ENCODE data around the gene KLK2. TPM values are rescaled to one million over a fixed set of nuclear protein-coding genes. Genes with fewer than 3 reads are reported as not detected.

KLK2 gene
- not detected in 2 replicates for total RNA-seq (2014; rRNA removed)
- percentile 9 among the genes with signal in this experiment for Bru-seq, nascent RNA
- BruChase-seq, experiment 1, labeled RNA remaining after a 6-hour chase: percentile 9 among the genes with signal in this experiment
- percentile 14 among the genes with signal in this experiment for BruChase-seq, experiment 2, labeled RNA remaining after a 2-hour chase
- long read RNA-seq: 0 reads

- Histone ChIP-seq H2AFZ (ENCODE audit: low read length) (no peak within 1 kb of the TSS), H3K9ac (ENCODE audit: low read length) (no peak within 1 kb of the TSS), H3K4me3 (ENCODE audit: low read length) (no peak within 1 kb of the TSS), H3K4me2 (ENCODE audit: low read length) (no peak within 1 kb of the TSS), H3K9me2 (replicated peaks; ENCODE audit: low read length) (no peaks in the 10 kb centered on the region), H4K20me1 (ENCODE audit: low read length) (no peaks in the 10 kb centered on the region), H3K36me3 (ENCODE audit: low read depth, low read length) (no peaks in the 10 kb centered on the region), H3F3A (ENCODE audit: low read length, unreplicated experiment) (no peaks in the 10 kb centered on the region), H3K4me1 (ENCODE audit: insufficient read depth, low read length) (no peaks in the 10 kb centered on the region), H3K9me3 (ENCODE audit: low read length) (no peaks in the 10 kb centered on the region), H3K27me3 (ENCODE audit: low read length) (peaks cover 100% of the 10 kb centered on the region), H3K27ac (ENCODE audit: low read length) (no peak within 1 kb of the TSS), H3K79me2 (ENCODE audit: low read length) (no peaks in the 10 kb centered on the region)
- ATAC-seq (no peak), DNase-seq (no peak)
- ChIA-PET POLR2A (ENCODE audit: unreplicated experiment) (no interaction called here), CTCF (no interaction called here)
- no peak for TF ChIP-seq EZH2phosphoT487 (IDR thresholded peaks at IDR 0.05; ENCODE audit: borderline replicate concordance, low read length)
- no peak for TF ChIP-seq CTCF (conservative IDR thresholded peaks at IDR 0.05; ENCODE audit: low read depth, low read length)
- no peak for TF ChIP-seq EZH2 (IDR thresholded peaks at IDR 0.05; ENCODE audit: low read length, unreplicated experiment)
- no TSS peak for BruUV-seq (replicated peaks)
- intact Hi-C loops (cut with micrococcal nuclease): no loop called here
Measured at GRCh38 chr19:50873056-50873455, at the start of gene KLK2. Gene KLK2 (plus strand): TSS chr19:50873439. CDS start chr19:50873474, 35 bp downstream.

DNA sequence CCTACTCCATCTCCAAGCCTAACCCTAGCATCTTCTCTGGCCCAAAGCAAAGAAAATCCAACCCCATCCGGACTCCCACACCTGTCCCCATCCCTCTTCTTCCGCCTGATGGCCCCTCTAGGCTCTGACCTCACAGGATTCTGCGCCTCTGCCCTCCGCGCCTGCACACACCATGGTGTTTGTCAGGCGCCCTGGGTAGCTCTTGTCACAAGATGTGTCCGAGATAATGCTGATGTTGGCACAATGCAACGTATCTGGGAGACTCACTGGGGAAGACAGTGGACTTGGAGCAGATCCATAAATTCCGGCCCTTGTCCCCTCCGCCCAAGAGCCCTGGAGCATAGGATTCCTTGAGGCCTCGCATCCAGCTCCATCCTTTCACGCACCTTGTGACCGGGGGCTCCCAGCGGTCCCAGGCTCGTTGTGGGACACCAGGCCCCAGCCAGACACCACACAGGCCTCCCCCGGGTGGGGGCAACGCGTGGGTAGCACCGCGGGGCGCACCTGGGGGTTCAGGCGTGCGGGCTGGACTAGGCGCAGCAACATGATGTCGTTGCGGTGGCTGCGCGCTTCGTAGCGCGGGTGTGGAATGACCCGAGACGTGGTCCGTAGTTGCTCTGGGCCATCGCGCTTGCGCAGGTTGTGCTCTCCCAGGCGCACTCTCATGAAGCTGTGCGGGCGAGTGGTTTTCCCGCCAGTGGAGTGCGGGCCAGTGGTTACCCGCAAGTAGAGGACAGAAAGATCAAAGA lies 46.6 kb upstream of the KLK2 start:
- Histone ChIP-seq H3K4me1 (ENCODE audit: insufficient read depth, low read length) (no peaks in the 10 kb centered on the region), H3K4me3 (ENCODE audit: low read length) (no peak overlapping the region), H3K79me2 (ENCODE audit: low read length) (no peaks in the 10 kb centered on the region), H2AFZ (ENCODE audit: low read length) (no peak overlapping the region), H3K4me2 (ENCODE audit: low read length) (no peak overlapping the region), H3K9me3 (ENCODE audit: low read length) (no peaks in the 10 kb centered on the region), H3F3A (ENCODE audit: low read length, unreplicated experiment) (no peaks in the 10 kb centered on the region), H3K27me3 (ENCODE audit: low read length) (peaks cover 48% of the 10 kb centered on the region), H3K9me2 (replicated peaks; ENCODE audit: low read length) (no peaks in the 10 kb centered on the region), H3K9ac (ENCODE audit: low read length) (no peak overlapping the region), H3K27ac (ENCODE audit: low read length) (no peak overlapping the region), H3K36me3 (ENCODE audit: low read depth, low read length) (no peaks in the 10 kb centered on the region), H4K20me1 (ENCODE audit: low read length) (no peaks in the 10 kb centered on the region)
- CTCF ChIA-PET: no interaction called here
- POLR2A ChIA-PET (ENCODE audit: unreplicated experiment): no interaction called here
- TF ChIP-seq CTCF (conservative IDR thresholded peaks at IDR 0.05; ENCODE audit: low read depth, low read length) (no peak), EZH2phosphoT487 (IDR thresholded peaks at IDR 0.05; ENCODE audit: borderline replicate concordance, low read length) (no peak), EZH2 (IDR thresholded peaks at IDR 0.05; ENCODE audit: low read length, unreplicated experiment) (no peak)
- DNase-seq: no peak
- no TSS peak for BruUV-seq (replicated peaks)
- no peak for ATAC-seq
- intact Hi-C loops (cut with micrococcal nuclease): no loop called here

- ATAC-seq (no peak), DNase-seq (no peak)
- H2AFZ ChIP-seq (ENCODE audit: low read length): no peak overlapping the region
- H3K79me2 ChIP-seq (ENCODE audit: low read length): no peaks in the 10 kb centered on the region
- ChIA-PET CTCF (no interaction called here), POLR2A (ENCODE audit: unreplicated experiment) (no interaction called here)
- no TSS peak for BruUV-seq (replicated peaks)
- no peaks in the 10 kb centered on the region for H3K36me3 ChIP-seq (ENCODE audit: low read depth, low read length)
- no peaks in the 10 kb centered on the region for H3F3A ChIP-seq (ENCODE audit: low read length, unreplicated experiment)
- H3K4me2 ChIP-seq (ENCODE audit: low read length): no peak overlapping the region
- no peak for TF ChIP-seq EZH2phosphoT487 (IDR thresholded peaks at IDR 0.05; ENCODE audit: borderline replicate concordance, low read length)
- no peak for TF ChIP-seq CTCF (conservative IDR thresholded peaks at IDR 0.05; ENCODE audit: low read depth, low read length)
- no peak for TF ChIP-seq EZH2 (IDR thresholded peaks at IDR 0.05; ENCODE audit: low read length, unreplicated experiment)
- H3K27ac ChIP-seq (ENCODE audit: low read length): no peak overlapping the region
- intact Hi-C loops (cut with micrococcal nuclease): no loop called here
- peaks cover 40% of the 10 kb centered on the region; the same call in 1 of the 2 replicates for H3K27me3 ChIP-seq (ENCODE audit: low read length)
- no peaks in the 10 kb centered on the region for H3K9me3 ChIP-seq (ENCODE audit: low read length)
- no peaks in the 10 kb centered on the region for H4K20me1 ChIP-seq (ENCODE audit: low read length)
- no peaks in the 10 kb centered on the region for H3K4me1 ChIP-seq (ENCODE audit: insufficient read depth, low read length)
- H3K9me2 ChIP-seq (replicated peaks; ENCODE audit: low read length): no peaks in the 10 kb centered on the region
- H3K4me3 ChIP-seq (ENCODE audit: low read length): no peak overlapping the region
- no peak overlapping the region for H3K9ac ChIP-seq (ENCODE audit: low read length)
Measured at GRCh38 chr19:50827476-50827875, 45.8 kb upstream of the KLK2 start.
